ENCODE measurements around the gene RNU6-1.

RNU6-1 gene

GRCh38 chr15:67805666-67806516, 34.0 kb downstream of the RNU6-1 start:
- no peak for DNase-seq (ENCODE audit: low read depth in 1 of 2, low spot score in 1 of 2)
- TF ChIP-seq SPI1 (IDR thresholded peaks at IDR 0.05; ENCODE audit: borderline replicate concordance, low read depth) (no peak), CTCF (IDR thresholded peaks at IDR 0.05; ENCODE audit: insufficient read depth, low read length) (no peak), POLR2AphosphoS5 (IDR thresholded peaks at IDR 0.05; ENCODE audit: low read depth) (no peak), REST (IDR thresholded peaks at IDR 0.05; ENCODE audit: insufficient replicate concordance, low read depth) (no peak), GABPA (IDR thresholded peaks at IDR 0.05; ENCODE audit: low read depth) (no peak)
- H3K27me3 ChIP-seq (ENCODE audit: insufficient read depth, poor library complexity, severe bottlenecking) = no peaks in the 10 kb centered on the region
- no peak overlapping the region for H3K27ac ChIP-seq (replicated peaks)
- H3K4me3 ChIP-seq (replicated peaks; ENCODE audit: insufficient read depth, low read length) = no peak overlapping the region

- TF ChIP-seq REST (IDR thresholded peaks at IDR 0.05; ENCODE audit: insufficient replicate concordance, low read depth) (no peak), GABPA (IDR thresholded peaks at IDR 0.05; ENCODE audit: low read depth) (no peak), POLR2AphosphoS5 (IDR thresholded peaks at IDR 0.05; ENCODE audit: low read depth) (no peak), SPI1 (IDR thresholded peaks at IDR 0.05; ENCODE audit: borderline replicate concordance, low read depth) (no peak), CTCF (IDR thresholded peaks at IDR 0.05; ENCODE audit: insufficient read depth, low read length) (no peak)
- Histone ChIP-seq H3K27ac (replicated peaks) (no peak overlapping the region), H3K4me3 (replicated peaks; ENCODE audit: insufficient read depth, low read length) (no peak overlapping the region), H3K27me3 (ENCODE audit: insufficient read depth, poor library complexity, severe bottlenecking) (no peaks in the 10 kb centered on the region)
- no peak for DNase-seq (ENCODE audit: low read depth in 1 of 2, low spot score in 1 of 2)
Measured at GRCh38 chr15:67805008-67805665, 34.7 kb downstream of the RNU6-1 start.

GRCh38 chr15:67803996-67804843, 35.6 kb downstream of the RNU6-1 start:
- TF ChIP-seq REST (IDR thresholded peaks at IDR 0.05; ENCODE audit: insufficient replicate concordance, low read depth) (no peak), POLR2AphosphoS5 (IDR thresholded peaks at IDR 0.05; ENCODE audit: low read depth) (no peak), GABPA (IDR thresholded peaks at IDR 0.05; ENCODE audit: low read depth) (no peak), SPI1 (IDR thresholded peaks at IDR 0.05; ENCODE audit: borderline replicate concordance, low read depth) (no peak)
- H3K4me3 ChIP-seq (replicated peaks; ENCODE audit: insufficient read depth, low read length) = no peak overlapping the region
- no peak for DNase-seq (ENCODE audit: low read depth in 1 of 2, low spot score in 1 of 2)
- H3K27ac ChIP-seq (replicated peaks) = no peak overlapping the region
- no peaks in the 10 kb centered on the region for H3K27me3 ChIP-seq (ENCODE audit: insufficient read depth, poor library complexity, severe bottlenecking)
